Smooth muscle cell (in vitro differentiated cells): ENCODE results near the gene ROBO2. TPM values are rescaled to one million over a fixed set of nuclear protein-coding genes. Genes with fewer than 3 reads are reported as not detected.

Experiments used
- DNase-seq: peaks from one replicate; lab custom pipeline; 2025; ENCODE audit not compliant: unreplicated experiment; lab: John Stamatoyannopoulos, UW
- H2AFZ ChIP-seq: fragments of 200-600 bp; sonication (generic); 2 replicates; pipeline ENCODE4 v1.6.0; 2016; ENCODE audit warnings: antibody characterized with exemption, low read depth, mild to moderate bottlenecking
- H3F3A ChIP-seq: fragments of 200-600 bp; sonication (generic); 2 replicates; pipeline ENCODE4 v1.6.0; 2017; ENCODE audit warnings: antibody characterized with exemption, low read depth
- H3K27ac ChIP-seq: fragments of 200-600 bp; sonication (generic); 2 replicates; pipeline ENCODE4 v1.5.1; 2016; ENCODE audit warnings: low read depth, mild to moderate bottlenecking
- H3K27me3 ChIP-seq: fragments of 200-600 bp; sonication (generic); 2 replicates; pipeline ENCODE4 v1.6.1; 2016; ENCODE audit warnings: low read depth, mild to moderate bottlenecking
- H3K36me3 ChIP-seq: fragments of 200-600 bp; sonication (generic); 2 replicates; pipeline ENCODE4 v1.5.1; 2016; ENCODE audit warnings: low read depth
- H3K4me1 ChIP-seq: fragments of 200-600 bp; sonication (generic); 2 replicates; pipeline ENCODE4 v1.5.1; 2016; ENCODE audit warnings: low read depth
- H3K4me2 ChIP-seq: fragments of 200-600 bp; sonication (generic); 2 replicates; pipeline ENCODE4 v1.6.0; 2016; ENCODE audit warnings: mild to moderate bottlenecking
- H3K4me3 ChIP-seq: fragments of 200-600 bp; sonication (generic); 2 replicates; pipeline ENCODE4 v1.5.1; 2016; ENCODE audit warnings: mild to moderate bottlenecking
- H3K79me2 ChIP-seq: fragments of 200-600 bp; sonication (generic); 2 replicates; pipeline ENCODE4 v1.6.0; 2016; ENCODE audit warnings: low read depth, mild to moderate bottlenecking
- H3K9ac ChIP-seq: fragments of 200-600 bp; sonication (generic); 2 replicates; pipeline ENCODE4 v1.6.0; 2016; ENCODE audit warnings: low read depth
- H3K9me3 ChIP-seq: fragments of 200-600 bp; sonication (generic); replicated peaks from 2 replicates; pipeline ENCODE4 v1.5.1; 2016; ENCODE audit warnings: low read depth
- H4K20me1 ChIP-seq: fragments of 200-600 bp; sonication (generic); 2 replicates; pipeline ENCODE4 v1.6.0; 2016; ENCODE audit warnings: low read depth
- CTCF ChIP-seq: fragments of 200-600 bp; sonication (generic); IDR thresholded peaks from 2 replicates; pipeline ENCODE4 v1.5.1; 2017; ENCODE audit warnings: borderline replicate concordance, mild to moderate bottlenecking, antibody characterized with exemption; ENCODE audit not compliant: insufficient read depth, poor library complexity, severe bottlenecking
- WGBS: methylation state at CpG from one replicate; pipeline ENCODE4 v1.1.7; 2016; ENCODE audit warnings: low lambda C conversion rate; 5-methylcytosine and 5-hydroxymethylcytosine counted together
- polyA plus RNA-seq: library from polyadenylated mRNA; unstranded; fragments of >200 nt; fragmentation: Nextera tagmentation; extraction: Ambion mirVana; gene quantifications from 2 replicates; pipeline ENCODE4 v1.2.1, GENCODE V29; 2016
- total RNA-seq: library from RNA; depleted of rRNA; stranded (reverse); fragments of >200 nt; gene quantifications from 2 replicates; pipeline ENCODE4 v1.2.3, GENCODE V29; 2014

ROBO2 gene
- total and polyA plus RNA-seq, 2 experiments from 2014 or later: 23.9 to 54.4 TPM

DNA sequence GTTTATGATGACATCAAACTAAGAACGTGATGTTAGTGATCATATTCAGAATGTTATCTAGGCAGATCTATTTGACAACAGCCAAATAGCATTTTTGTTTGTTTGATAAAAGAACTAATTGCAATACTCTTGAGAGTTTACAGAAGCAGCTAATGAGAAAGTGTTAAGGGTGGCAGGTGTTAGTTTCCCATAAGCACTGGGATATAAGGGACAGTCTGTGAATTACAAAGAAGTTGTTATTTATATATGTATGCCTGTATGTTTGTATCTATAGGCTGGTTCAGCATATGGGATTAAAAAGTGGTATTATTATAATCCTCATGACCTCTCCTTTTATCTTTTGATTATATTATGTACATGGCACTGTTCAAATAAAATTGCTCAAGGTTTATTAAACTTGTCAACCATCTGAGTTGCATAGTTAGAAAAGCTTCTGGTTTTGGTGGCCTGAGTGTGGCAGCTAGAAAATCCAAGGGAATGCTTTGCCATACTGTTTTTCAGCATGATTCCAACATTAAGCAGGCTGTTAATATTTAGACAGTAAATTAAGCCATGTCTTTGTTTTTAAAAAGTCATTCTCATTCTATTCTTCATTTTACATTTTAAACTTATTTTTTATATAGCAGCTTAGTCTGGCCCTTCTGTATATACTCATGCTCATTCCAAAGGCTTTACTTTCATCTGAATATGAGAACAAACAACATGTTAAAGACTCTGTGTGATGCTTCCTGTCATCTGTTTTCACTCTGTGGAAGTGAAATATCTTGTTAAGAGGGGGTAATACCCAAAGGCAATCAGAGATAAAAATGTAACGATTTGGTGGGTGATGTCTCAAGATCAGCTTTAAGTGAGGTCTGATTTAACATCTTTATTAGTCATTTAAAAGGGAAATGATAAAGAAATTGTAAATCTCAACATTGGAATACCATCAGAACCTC lies 13.1 kb downstream of the ROBO2 start:
- TF ChIP-seq CTCF: no peak
- no peaks in the 10 kb centered on the region for H4K20me1 ChIP-seq
- peaks cover 47% of the 10 kb centered on the region for H3K4me1 ChIP-seq
- H2AFZ ChIP-seq: no peak overlapping the region
- peak overlapping the region; percentile 36 for H3K9ac ChIP-seq
- no peaks in the 10 kb centered on the region for H3K9me3 ChIP-seq
- H3K27me3 ChIP-seq: no peaks in the 10 kb centered on the region
- no peak for DNase-seq
- H3K4me2 ChIP-seq: peak overlapping the region; percentile 71
- peaks cover 39% of the 10 kb centered on the region for H3F3A ChIP-seq
- no peak overlapping the region for H3K4me3 ChIP-seq
- no peaks in the 10 kb centered on the region for H3K36me3 ChIP-seq
- peaks cover 29% of the 10 kb centered on the region for H3K79me2 ChIP-seq
- 20% methylated on average over 2 of the region's 2 CpGs for WGBS
- peak overlapping the region; percentile 96 for H3K27ac ChIP-seq

GRCh38 chr3:77053795-77054194 lies 13.9 kb downstream of the ROBO2 start:
- DNase-seq: no peak
- peak overlapping the region; percentile 96 for H3K27ac ChIP-seq
- no peaks in the 10 kb centered on the region for H3K36me3 ChIP-seq
- H3K4me2 ChIP-seq: peak overlapping the region; percentile 71
- no peaks in the 10 kb centered on the region for H3K9me3 ChIP-seq
- peak overlapping the region; percentile 17 for H2AFZ ChIP-seq
- no peaks in the 10 kb centered on the region for H4K20me1 ChIP-seq
- no peak overlapping the region for H3K4me3 ChIP-seq
- no peak for TF ChIP-seq CTCF
- H3K79me2 ChIP-seq: peaks cover 29% of the 10 kb centered on the region
- WGBS: 28% methylated on average over 2 of the region's 2 CpGs
- no peaks in the 10 kb centered on the region for H3K27me3 ChIP-seq
- H3F3A ChIP-seq: peaks cover 39% of the 10 kb centered on the region
- H3K9ac ChIP-seq: peak overlapping the region; percentile 36
- H3K4me1 ChIP-seq: peaks cover 47% of the 10 kb centered on the region

- Histone ChIP-seq H3K9me3 (no peaks in the 10 kb centered on the region), H3K79me2 (peaks cover 22% of the 10 kb centered on the region), H3K27me3 (no peaks in the 10 kb centered on the region), H3K36me3 (no peaks in the 10 kb centered on the region), H4K20me1 (no peaks in the 10 kb centered on the region), H3K4me3 (no peak overlapping the region), H3K27ac (peak overlapping the region; percentile 96), H3F3A (peaks cover 39% of the 10 kb centered on the region), H3K4me1 (peaks cover 47% of the 10 kb centered on the region), H3K4me2 (peak overlapping the region; percentile 71), H2AFZ (peak overlapping the region; percentile 21), H3K9ac (peak overlapping the region; percentile 67)
- WGBS: 7% methylated on average over 4 of the region's 4 CpGs
- no peak for DNase-seq
- no peak for TF ChIP-seq CTCF
Observed at GRCh38 chr3:77055841-77056341, 16.0 kb downstream of the ROBO2 start.
